HG03354 (cell line): Measurements from ENCODE around the gene GLYATL1B.
A peak's percentile ranks its signal among the peaks of the same experiment; 100 is the strongest.

Experiments
- ATAC-seq: cut with Tn5 transposase; IDR thresholded peaks from one replicate; pipeline ENCODE4 v1.9.1; 2021; ENCODE audit warnings: mild to moderate bottlenecking; ENCODE audit not compliant: unreplicated experiment, poor library complexity, severe bottlenecking

Gene GLYATL1B

GRCh38 chr11:59142530-59143507 lies 56.7 kb downstream of the GLYATL1B start, which contains the start of gene FAM111A:
TSS of gene FAM111A (plus strand) at chr11:59142856. CDS start at chr11:59148873, 6,017 bp downstream.
- peak; percentile 73 for ATAC-seq

- no peak for ATAC-seq
These were observed 58.0 kb downstream of the GLYATL1B start for GRCh38 chr11:59144096-59144495.
